Upper lobe of left lung (tissue), 6 donors: Measurements from ENCODE around the gene SLC30A7. TPM values are rescaled to one million over a fixed set of nuclear protein-coding genes. Genes with fewer than 3 reads are reported as not detected.
"Not testable (repeated sequence)": the region's sequence is repeated elsewhere in the genome, so short reads cannot be mapped to it uniquely, and the experiment has no call there.

Experiments
- ATAC-seq, 2 donors: fragments of 200-7000 bp; cut with Tn5 transposase; one replicate each; pipeline ENCODE4 v1.9.1; 2022; ENCODE audit warnings: mild to moderate bottlenecking in 2 of 2, moderate library complexity in 2 of 2; ENCODE audit not compliant: low FRiP score in 2 of 2
- DNase-seq, 2 donors: peaks; one replicate each; pipeline ENCODE4 v3.0.0-alpha.2; 2019 to 2020
- H3K27ac ChIP-seq, 4 donors: fragments of 200-600 bp; sonication (generic); one replicate each; pipeline ENCODE4 v1.5.1; 2016 to 2019
- H3K27me3 ChIP-seq, 4 donors: fragments of 200-600 bp; sonication (generic); one replicate each; pipeline ENCODE4 v1.5.1; 2017 to 2019
- H3K36me3 ChIP-seq, 4 donors: fragments of 200-600 bp; sonication (generic); one replicate each; pipeline ENCODE4 v1.5.1; 2016 to 2019
- H3K4me1 ChIP-seq, 4 donors: fragments of 200-600 bp; sonication (generic); one replicate each; pipeline ENCODE4 v1.5.1; 2018 to 2019
- H3K4me3 ChIP-seq, 4 donors: fragments of 200-600 bp; sonication (generic); one replicate each; pipeline ENCODE4 v1.5.1; 2017 to 2019; ENCODE audit warnings: mild to moderate bottlenecking in 2 of 4, moderate library complexity in 1 of 4
- H3K9me3 ChIP-seq, 4 donors: fragments of 200-600 bp; sonication (generic); one replicate each; pipeline ENCODE4 v1.5.1; 2018 to 2019
- EP300 ChIP-seq, 4 donors: sonication (generic); formaldehyde crosslinking; IDR thresholded peaks; one replicate each; pipeline ENCODE4 v1.5.1; 2017; ENCODE audit warnings: antibody characterized with exemption in 4 of 4, control low read depth in 2 of 4
- POLR2A ChIP-seq, 4 donors: fragments of 450-650 bp; IDR thresholded peaks; one replicate each; pipeline ENCODE4 v1.5.1; 2016 to 2017; ENCODE audit warnings: antibody characterized with exemption in 4 of 4, mild to moderate bottlenecking in 2 of 4
- POLR2AphosphoS5 ChIP-seq, 2 donors: sonication (generic); formaldehyde crosslinking; IDR thresholded peaks; one replicate each; pipeline ENCODE4 v1.5.1; 2017; ENCODE audit warnings: antibody characterized with exemption in 2 of 2
- WGBS, 2 donors: methylation state at CpG; one replicate each; pipeline ENCODE4 v1.1.5; 2017 to 2018; 5-methylcytosine and 5-hydroxymethylcytosine counted together
- total RNA-seq, 6 donors: library from RNA; depleted of rRNA in 4 of 6; stranded (reverse); fragments of >200 nt in 4 of 6; gene quantifications; one replicate each; pipeline versions ENCODE4 v1.1.0 to v1.2.1, GENCODE V29; 2016 to 2021
- TF ChIP-seq, protein P1 (sequence below), 6 experiments: fragments of 450-650 bp in 4 of 6; fragments of 200-600 bp in 2 of 6; sonication (generic) in 2 of 6; IDR thresholded peaks; one replicate each; pipeline ENCODE4 v1.5.1; 2016 to 2019; ENCODE audit warnings: antibody characterized with exemption in 6 of 6
- donor health status: DM: no; HTN: no; CAD: no; lungs with moderate emphysema.
- donor health status: DM: no; HTN: yes; CAD: no; lungs with severe emphysema.

Gene SLC30A7
- total RNA-seq, 6 donors from 2014 or later, result 8.4 to 34.5 (median 26.4) TPM

DNA sequence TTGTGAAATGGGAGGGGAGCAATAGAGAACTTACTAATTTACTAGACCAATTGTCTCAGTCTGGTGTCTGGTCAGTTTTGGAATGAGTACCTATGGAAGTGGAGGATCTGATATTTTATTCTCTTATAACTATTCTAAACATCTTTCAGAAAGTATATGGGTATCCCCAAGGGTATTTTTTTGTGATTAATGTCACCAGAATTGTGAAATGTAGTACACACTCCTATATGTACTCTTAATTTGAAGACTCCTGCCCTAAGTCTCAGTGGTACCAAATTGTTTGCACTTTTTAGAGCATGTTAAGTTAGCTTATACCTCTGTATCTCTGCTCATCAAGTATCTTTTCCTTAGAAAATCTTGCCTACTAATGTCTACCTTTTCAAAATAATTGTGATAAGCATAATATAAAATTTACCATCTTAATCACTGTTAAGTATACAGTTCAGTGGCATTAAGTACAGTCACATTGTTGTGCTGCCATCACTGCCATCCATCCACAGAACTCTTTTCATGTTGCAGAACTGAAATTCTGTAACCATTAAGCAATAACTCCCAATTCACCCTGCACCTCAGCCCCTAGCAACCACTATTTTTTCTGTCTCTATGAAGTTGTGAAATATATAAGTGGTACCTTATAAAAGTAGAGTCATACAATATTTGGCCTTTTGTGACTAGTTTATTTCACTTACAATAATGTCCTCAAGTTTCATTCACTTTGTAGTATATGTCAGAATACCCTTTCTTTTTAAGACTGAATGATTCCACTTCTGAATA lies 40.5 kb downstream of the SLC30A7 start:
- no peaks in the 10 kb centered on the region for H3K27me3 ChIP-seq
- ATAC-seq (no peak), DNase-seq (no peak)
- no peaks in the 10 kb centered on the region for H3K4me1 ChIP-seq
- H3K36me3 ChIP-seq, result peaks cover 0 to 17% (median 0%) of the 10 kb centered on the region in 4 donors
- no peaks in the 10 kb centered on the region for H3K9me3 ChIP-seq
- no peak overlapping the region for H3K4me3 ChIP-seq
- no peak for TF ChIP-seq POLR2A (IDR thresholded peaks at IDR 0.05)
- no peak overlapping the region for H3K27ac ChIP-seq

DNA sequence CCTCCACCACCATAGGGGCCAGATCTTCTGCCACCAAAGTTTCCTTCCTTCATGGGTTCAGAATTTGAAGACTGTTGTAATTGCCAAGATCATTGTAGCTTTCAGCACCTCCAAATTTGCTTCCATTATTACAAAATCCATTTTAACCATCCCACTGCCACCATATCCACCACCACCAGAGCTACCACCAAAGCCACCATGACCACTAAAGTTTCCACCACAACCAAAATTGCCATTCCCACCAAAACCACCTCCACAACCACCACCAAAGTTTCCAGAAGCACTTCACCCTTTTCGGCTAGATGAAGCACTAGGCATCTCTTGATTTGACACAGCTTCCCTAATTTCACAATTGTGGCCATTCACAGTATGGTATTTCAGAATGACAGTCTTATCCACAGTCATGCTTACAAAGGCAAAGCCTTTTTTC lies 45.2 kb downstream of the SLC30A7 start:
- 76 to 87% methylated on average over 1 of the region's 1 CpG for WGBS, 2 donors
- ATAC-seq (no peak), DNase-seq (no peak)
- no peaks in the 10 kb centered on the region for H3K27me3 ChIP-seq
- H3K9me3 ChIP-seq, result no peaks in the 10 kb centered on the region
- no peak overlapping the region for H3K27ac ChIP-seq
- peaks cover 0 to 27% (median 2%) of the 10 kb centered on the region in 4 donors for H3K36me3 ChIP-seq
- H3K4me1 ChIP-seq, result peaks cover 0 to 6% (median 0%) of the 10 kb centered on the region in 4 donors
- H3K4me3 ChIP-seq, result no peak overlapping the region
- TF ChIP-seq POLR2A (IDR thresholded peaks at IDR 0.05) (no peak), EP300 (IDR thresholded peaks at IDR 0.05) (no peak), POLR2AphosphoS5 (IDR thresholded peaks at IDR 0.05) (no peak)
- TF ChIP-seq, protein P1, sequence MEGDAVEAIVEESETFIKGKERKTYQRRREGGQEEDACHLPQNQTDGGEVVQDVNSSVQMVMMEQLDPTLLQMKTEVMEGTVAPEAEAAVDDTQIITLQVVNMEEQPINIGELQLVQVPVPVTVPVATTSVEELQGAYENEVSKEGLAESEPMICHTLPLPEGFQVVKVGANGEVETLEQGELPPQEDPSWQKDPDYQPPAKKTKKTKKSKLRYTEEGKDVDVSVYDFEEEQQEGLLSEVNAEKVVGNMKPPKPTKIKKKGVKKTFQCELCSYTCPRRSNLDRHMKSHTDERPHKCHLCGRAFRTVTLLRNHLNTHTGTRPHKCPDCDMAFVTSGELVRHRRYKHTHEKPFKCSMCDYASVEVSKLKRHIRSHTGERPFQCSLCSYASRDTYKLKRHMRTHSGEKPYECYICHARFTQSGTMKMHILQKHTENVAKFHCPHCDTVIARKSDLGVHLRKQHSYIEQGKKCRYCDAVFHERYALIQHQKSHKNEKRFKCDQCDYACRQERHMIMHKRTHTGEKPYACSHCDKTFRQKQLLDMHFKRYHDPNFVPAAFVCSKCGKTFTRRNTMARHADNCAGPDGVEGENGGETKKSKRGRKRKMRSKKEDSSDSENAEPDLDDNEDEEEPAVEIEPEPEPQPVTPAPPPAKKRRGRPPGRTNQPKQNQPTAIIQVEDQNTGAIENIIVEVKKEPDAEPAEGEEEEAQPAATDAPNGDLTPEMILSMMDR (IDR thresholded peaks at IDR 0.05), result no peak

DNA sequence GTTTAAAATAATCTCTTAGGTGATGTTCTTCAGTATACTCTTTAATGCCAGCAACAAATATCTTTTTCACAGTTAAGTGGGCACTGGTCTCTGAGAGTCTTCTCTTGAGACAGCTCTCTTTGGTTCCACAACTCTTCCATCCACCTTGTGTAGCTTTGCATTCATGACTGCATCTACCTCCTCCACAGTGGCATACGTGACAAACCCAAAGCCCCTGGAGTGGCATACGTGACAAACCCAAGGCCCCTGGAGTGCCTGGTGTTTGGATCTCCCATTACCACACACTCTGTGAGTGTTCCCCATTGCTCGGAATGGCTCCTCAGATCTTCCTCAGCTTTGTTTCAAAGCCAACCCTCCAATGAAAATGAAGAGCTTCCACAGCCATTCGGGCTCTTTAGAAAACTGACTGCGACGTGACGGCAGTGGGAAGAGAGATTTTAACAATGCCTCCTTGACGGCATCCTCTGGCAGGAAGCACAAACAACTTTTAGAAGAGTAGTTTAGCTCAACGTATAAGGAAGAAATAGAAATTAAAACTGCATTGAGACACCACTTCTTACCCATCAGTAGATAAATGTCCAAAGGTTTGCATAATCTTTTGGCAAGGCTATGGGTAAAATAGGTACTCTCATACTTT lies 45.8 kb downstream of the SLC30A7 start:
- DNase-seq (no peak), ATAC-seq (no peak)
- H3K4me3 ChIP-seq, result no peak overlapping the region
- H3K27ac ChIP-seq, result no peak overlapping the region
- no peaks in the 10 kb centered on the region for H3K9me3 ChIP-seq
- H3K36me3 ChIP-seq, result peaks cover 0 to 27% (median 2%) of the 10 kb centered on the region in 4 donors
- WGBS, 2 donors, result 89 to 95% methylated on average over 9 of the region's 9 CpGs
- H3K4me1 ChIP-seq, result peaks cover 0 to 6% (median 0%) of the 10 kb centered on the region in 4 donors
- TF ChIP-seq EP300 (IDR thresholded peaks at IDR 0.05) (no peak), POLR2A (IDR thresholded peaks at IDR 0.05) (no peak), POLR2AphosphoS5 (IDR thresholded peaks at IDR 0.05) (no peak)
- H3K27me3 ChIP-seq, result no peaks in the 10 kb centered on the region

DNA sequence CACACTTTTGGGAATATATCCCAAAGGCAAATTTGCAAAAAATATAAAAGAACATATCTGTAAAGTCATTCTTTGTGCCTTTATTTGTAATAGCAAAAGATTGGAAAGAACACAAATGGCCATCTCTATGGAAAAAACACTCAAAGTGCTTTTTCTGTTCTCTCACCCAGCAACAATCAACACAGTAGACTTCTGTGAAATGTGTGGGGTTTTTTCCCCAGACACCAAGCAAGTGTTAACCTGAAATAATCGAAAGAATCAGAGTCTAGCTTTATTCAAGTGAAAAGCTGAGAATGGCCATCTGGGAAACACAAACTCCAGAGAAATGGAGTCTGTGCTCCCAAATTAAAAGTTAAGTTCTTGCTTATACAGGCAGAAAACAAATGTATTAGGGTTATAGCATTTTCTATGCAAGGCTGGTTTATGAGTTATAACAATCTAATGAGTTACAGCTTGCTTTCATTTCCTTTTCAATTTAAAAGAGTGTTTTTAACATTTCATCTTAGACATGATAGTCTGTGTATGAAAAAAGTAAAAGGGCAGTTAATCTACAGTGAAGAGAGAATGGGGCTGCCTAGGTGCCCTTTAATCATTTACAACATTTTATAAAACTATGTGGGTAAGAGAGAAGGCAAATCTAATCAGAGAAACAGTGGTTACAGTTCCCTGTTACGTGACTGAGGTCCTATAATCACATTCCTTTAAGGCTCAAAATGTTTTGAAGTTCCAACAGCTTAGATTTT lies 46.6 kb downstream of the SLC30A7 start:
- Histone ChIP-seq H3K27me3 (no peaks in the 10 kb centered on the region), H3K4me3 (no peak overlapping the region), H3K27ac (no peak overlapping the region), H3K4me1 (peaks cover 0 to 6% (median 0%) of the 10 kb centered on the region in 4 donors), H3K36me3 (peaks cover 0 to 27% (median 2%) of the 10 kb centered on the region in 4 donors), H3K9me3 (no peaks in the 10 kb centered on the region)
- WGBS, 2 donors, result 77 to 86% methylated on average over 2 of the region's 2 CpGs
- DNase-seq (no peak), ATAC-seq (no peak)
- TF ChIP-seq POLR2AphosphoS5 (IDR thresholded peaks at IDR 0.05) (no peak), POLR2A (IDR thresholded peaks at IDR 0.05) (no peak), EP300 (IDR thresholded peaks at IDR 0.05) (no peak)
- TF ChIP-seq, protein P1 (IDR thresholded peaks at IDR 0.05), result no peak

DNA sequence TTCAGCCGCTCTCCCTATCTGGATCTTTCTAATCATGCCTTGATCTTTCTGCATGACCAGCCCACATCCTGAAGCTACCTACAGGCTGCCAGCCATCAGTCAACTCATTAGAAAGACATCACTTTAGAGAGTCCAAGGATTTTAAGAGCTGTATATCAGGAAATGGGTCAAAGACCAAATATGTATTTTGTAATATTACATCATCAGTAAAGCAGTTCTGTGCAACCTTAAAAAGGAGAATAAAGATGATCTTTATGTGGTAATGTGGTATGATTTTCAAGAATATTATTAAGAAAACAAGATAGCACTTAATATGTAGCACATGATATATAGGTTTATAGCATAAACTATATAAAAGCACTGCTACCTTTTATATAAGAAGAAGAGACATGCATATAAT lies 47.6 kb downstream of the SLC30A7 start:
- no peak for TF ChIP-seq EP300 (IDR thresholded peaks at IDR 0.05)
- TF ChIP-seq POLR2AphosphoS5 (IDR thresholded peaks at IDR 0.05), result no peak
- no peak for TF ChIP-seq POLR2A (IDR thresholded peaks at IDR 0.05)
- TF ChIP-seq, protein P1 (IDR thresholded peaks at IDR 0.05), result no peak
- H3K36me3 ChIP-seq, result peaks cover 0 to 22% (median 2%) of the 10 kb centered on the region in 4 donors
- DNase-seq (no peak), ATAC-seq (no peak)
- H3K9me3 ChIP-seq, result no peaks in the 10 kb centered on the region
- H3K27me3 ChIP-seq, result no peaks in the 10 kb centered on the region
- no peak overlapping the region for H3K27ac ChIP-seq
- WGBS, 2 donors, result 96 to 100% methylated on average over 1 of the region's 1 CpG
- H3K4me1 ChIP-seq, result peaks cover 0 to 6% (median under 1%) of the 10 kb centered on the region in 4 donors
- H3K4me3 ChIP-seq, result no peak overlapping the region

DNA sequence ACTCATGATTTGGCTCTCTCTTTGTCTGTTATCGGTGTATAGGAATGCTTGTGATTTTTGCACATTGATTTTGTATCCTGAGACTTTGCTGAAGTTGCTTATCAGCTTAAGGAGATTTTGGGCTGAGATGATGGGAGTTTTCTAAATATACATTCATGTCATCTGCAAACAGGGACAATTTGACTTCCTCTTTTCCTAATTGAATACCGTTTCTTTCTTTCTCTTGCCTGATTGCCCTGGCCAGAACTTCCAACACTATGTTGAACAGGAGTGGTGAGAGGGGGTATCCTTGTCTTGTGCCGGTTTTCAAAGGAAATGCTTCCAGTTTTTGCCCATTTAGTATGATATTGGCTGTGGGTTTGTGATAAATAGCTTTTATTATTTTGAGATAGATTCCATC lies 50.2 kb downstream of the SLC30A7 start:
- DNase-seq, H3K9me3 ChIP-seq, H3K27me3 ChIP-seq, ATAC-seq, H3K27ac ChIP-seq, H3K4me3 ChIP-seq: not testable (repeated sequence)
- peaks cover 18 to 21% (median 19%) of the 10 kb centered on the region in 4 donors for H3K4me1 ChIP-seq
- peaks cover 0 to 13% (median 2%) of the 10 kb centered on the region in 4 donors for H3K36me3 ChIP-seq
- 87 to 94% methylated on average over 3 of the region's 3 CpGs for WGBS, 2 donors

DNA sequence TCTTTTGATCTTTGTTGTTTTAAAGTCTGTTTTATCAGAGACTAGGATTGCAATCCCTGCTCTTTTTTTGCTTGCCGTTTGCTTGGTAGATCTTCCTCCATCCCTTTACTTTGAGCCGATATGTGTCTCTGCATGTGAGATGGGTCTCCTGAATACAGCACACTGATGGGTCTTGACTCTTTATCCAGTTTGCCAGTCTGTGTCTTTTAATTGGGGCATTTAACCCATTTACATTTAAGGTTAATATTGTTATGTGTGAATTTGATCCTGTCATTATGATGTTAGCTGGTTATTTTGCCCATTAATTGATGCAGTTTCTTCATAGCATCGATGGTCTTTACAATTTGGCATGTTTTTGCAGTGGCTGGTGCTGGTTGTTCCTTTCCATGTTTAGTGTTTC lies 51.9 kb downstream of the SLC30A7 start:
- ATAC-seq, DNase-seq, H3K4me3 ChIP-seq, H3K27me3 ChIP-seq, H3K27ac ChIP-seq, H3K9me3 ChIP-seq: not testable (repeated sequence)
- 98 to 100% methylated on average over 3 of the region's 3 CpGs for WGBS, 2 donors
- Histone ChIP-seq H3K4me1 (peaks cover 18 to 21% (median 19%) of the 10 kb centered on the region in 4 donors), H3K36me3 (peaks cover 0 to 13% (median 0%) of the 10 kb centered on the region in 4 donors)

DNA sequence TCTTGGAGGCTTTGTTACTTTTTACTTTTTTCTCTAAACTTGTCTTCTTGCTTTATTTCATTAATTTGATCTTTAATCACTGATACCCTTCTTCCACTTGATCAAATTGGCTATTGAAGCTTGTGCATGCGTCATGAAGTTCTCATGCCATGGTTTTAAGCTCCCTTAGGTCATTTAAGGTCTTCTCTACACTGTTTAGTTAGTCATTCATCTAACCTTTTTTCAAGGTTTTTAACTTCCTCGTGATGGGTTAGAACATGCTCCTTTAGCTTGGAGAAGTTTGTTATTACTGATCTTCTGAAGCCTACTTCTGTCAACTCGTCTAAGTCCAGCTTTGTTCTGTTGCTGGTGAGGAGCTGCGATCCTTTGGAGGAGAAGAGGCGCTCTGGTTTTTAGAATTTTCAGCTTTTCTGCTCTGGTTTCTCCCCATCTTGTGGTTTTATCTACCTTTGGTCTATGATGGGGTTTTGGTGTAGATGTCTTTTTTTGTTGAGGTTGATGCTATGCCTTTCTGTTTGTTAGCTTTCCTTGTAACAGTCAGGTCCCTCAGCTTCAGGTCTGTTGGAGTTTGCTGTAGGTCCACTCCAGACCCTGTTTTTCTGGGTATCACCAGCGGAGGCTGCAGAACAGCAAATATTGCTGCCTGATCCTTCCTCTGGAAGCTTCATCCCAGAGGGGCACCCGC lies 53.0 kb downstream of the SLC30A7 start:
- Histone ChIP-seq H3K36me3 (peaks cover 0 to 13% (median 0%) of the 10 kb centered on the region in 4 donors), H3K4me1 (peaks cover 14 to 26% (median 18%) of the 10 kb centered on the region in 4 donors), H3K27ac (peak overlapping the region in 3 of 4 donors; percentile 42 to 56 (median 48))
- H3K4me3 ChIP-seq, DNase-seq, H3K27me3 ChIP-seq, H3K9me3 ChIP-seq, ATAC-seq: not testable (repeated sequence)
- 89 to 91% methylated on average over 7 of the region's 7 CpGs for WGBS, 2 donors
